Naive B cell (primary cell): ENCODE results near the gene MYH14. TPM values are rescaled to one million over a fixed set of nuclear protein-coding genes. Genes with fewer than 3 reads are reported as not detected.
"Not testable (repeated sequence)": the region's sequence is repeated elsewhere in the genome, so short reads cannot be mapped to it uniquely, and the experiment has no call there.

Experiments
- ATAC-seq, 2 donors: fragments of 150-1000 bp; cut with Tn5 transposase; 2 replicates each; pipeline ENCODE4 v1.10.0; 2021; ENCODE audit warnings: low read depth in 2 of 2, mild to moderate bottlenecking in 2 of 2, moderate library complexity in 2 of 2
- DNase-seq: peaks from one replicate; pipeline ENCODE4 v3.0.0; 2022
- H3K27ac Mint-ChIP-seq, 6 donors: one replicate each; pipeline ENCODE4 v1.8.0; 2020 to 2022; ENCODE audit warnings: mild to moderate bottlenecking in 6 of 6, mixed read lengths in 6 of 6, moderate library complexity in 5 of 6, inconsistent platforms in 2 of 6
- H3K27me3 Mint-ChIP-seq, 3 donors: one replicate each; pipeline ENCODE4 v1.8.0; 2021 to 2022; ENCODE audit warnings: mixed read lengths in 3 of 3, mild to moderate bottlenecking in 1 of 3
- H3K36me3 Mint-ChIP-seq, 2 donors: one replicate each; pipeline ENCODE4 v1.8.0; 2020 to 2022; ENCODE audit warnings: mixed read lengths in 2 of 2, inconsistent platforms in 1 of 2, mild to moderate bottlenecking in 1 of 2
- H3K4me1 Mint-ChIP-seq, 3 donors: one replicate each; pipeline ENCODE4 v1.8.0; 2020 to 2022; ENCODE audit warnings: mixed read lengths in 3 of 3, inconsistent platforms in 1 of 3, mild to moderate bottlenecking in 1 of 3, moderate library complexity in 1 of 3
- H3K4me3 Mint-ChIP-seq, 8 donors: one replicate each; pipeline ENCODE4 v1.8.0; 2020 to 2022; ENCODE audit warnings: mild to moderate bottlenecking in 8 of 8, mixed read lengths in 8 of 8, moderate library complexity in 8 of 8, inconsistent platforms in 2 of 8
- H3K9me3 Mint-ChIP-seq, 7 donors: one replicate each; pipeline ENCODE4 v1.8.0; 2020 to 2022; ENCODE audit warnings: mixed read lengths in 7 of 7, mild to moderate bottlenecking in 5 of 7, inconsistent platforms in 2 of 7, moderate library complexity in 1 of 7
- polyA plus RNA-seq, 6 donors: library from polyadenylated mRNA; unstranded; fragments of 300-500 nt; fragmentation: Illumina TruSeq; gene quantifications; one replicate each; pipeline ENCODE4 v1.2.3, GENCODE V29; 2021; ENCODE audit warnings: low read depth in 6 of 6

MYH14 gene
- polyA plus RNA-seq, 6 donors from 2014 or later: not detected

DNA sequence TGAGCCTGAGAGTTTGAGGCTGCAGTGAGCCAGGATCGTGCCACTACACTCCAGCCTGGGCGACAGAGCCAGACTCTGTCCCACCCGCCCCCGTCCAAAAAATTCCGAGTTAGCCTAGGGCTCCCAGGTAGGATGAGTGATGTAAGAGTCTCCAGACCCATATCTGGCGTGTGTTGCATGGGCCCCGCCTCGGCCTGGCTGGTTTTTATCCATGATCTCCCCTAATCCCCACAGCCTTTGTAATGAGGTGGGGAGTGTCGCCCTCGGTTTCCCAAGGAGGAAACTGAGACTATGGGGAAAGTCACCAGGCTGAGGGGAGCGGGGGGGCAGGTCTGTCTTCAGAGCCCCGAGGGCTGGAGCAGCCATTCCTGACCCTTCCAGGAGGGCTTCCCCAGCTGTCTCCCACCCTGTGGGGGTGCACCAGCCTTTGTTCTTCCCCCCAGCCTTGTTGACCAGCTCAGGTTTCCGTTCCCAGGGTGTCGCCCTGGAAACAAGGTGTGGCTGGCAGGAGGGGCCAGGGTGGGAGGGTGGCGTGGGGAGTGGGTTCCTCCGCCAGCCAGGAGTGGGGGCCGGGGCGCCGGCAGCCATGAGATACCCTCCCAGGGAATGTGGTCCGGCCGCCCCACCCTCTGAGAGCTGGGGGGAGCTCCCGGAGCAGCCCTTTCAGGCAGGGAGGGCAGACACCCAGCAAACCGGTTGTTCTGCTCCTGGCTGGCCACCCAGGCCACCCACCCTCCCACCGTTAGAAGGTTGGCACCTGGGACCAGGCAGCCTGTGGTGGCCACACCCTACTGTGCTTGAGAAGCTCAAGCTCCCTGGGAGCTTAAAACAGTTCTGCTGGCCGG is 11.5 kb downstream of the MYH14 start:
- peaks cover 9 to 30% (median 16%) of the 10 kb centered on the region in 3 donors for H3K27me3 Mint-ChIP-seq
- H3K27ac Mint-ChIP-seq: no peak overlapping the region
- peaks cover 0 to 7% of the 10 kb centered on the region in 2 donors for H3K36me3 Mint-ChIP-seq
- no peak for ATAC-seq
- no peak overlapping the region for H3K4me3 Mint-ChIP-seq
- no peak for DNase-seq
- no peaks in the 10 kb centered on the region for H3K4me1 Mint-ChIP-seq
- H3K9me3 Mint-ChIP-seq: peaks cover 0 to 26% (median 12%) of the 10 kb centered on the region in 7 donors

- DNase-seq (no peak), ATAC-seq (no peak)
- H3K4me3 Mint-ChIP-seq: no peak overlapping the region
- H3K4me1 Mint-ChIP-seq: no peaks in the 10 kb centered on the region
- peaks cover 0 to 7% of the 10 kb centered on the region in 2 donors for H3K36me3 Mint-ChIP-seq
- H3K27me3 Mint-ChIP-seq: peaks cover 9 to 30% (median 16%) of the 10 kb centered on the region in 3 donors
- peaks cover 0 to 22% (median 10%) of the 10 kb centered on the region in 7 donors for H3K9me3 Mint-ChIP-seq
- H3K27ac Mint-ChIP-seq: no peak overlapping the region
Measured at GRCh38 chr19:50215820-50216219, 12.4 kb downstream of the MYH14 start.

- ATAC-seq: no peak
- Mint-ChIP-seq H3K36me3 (no peaks in the 10 kb centered on the region), H3K27ac (peak overlapping the region in 1 of 6 donors; percentile 11), H3K4me1 (no peaks in the 10 kb centered on the region), H3K27me3 (peaks cover 21 to 34% (median 30%) of the 10 kb centered on the region in 3 donors), H3K4me3 (peak overlapping the region in 1 of 8 donors; percentile 29), H3K9me3 (peaks cover 0 to 15% (median 5%) of the 10 kb centered on the region in 7 donors)
- DNase-seq: no peak
Measured at GRCh38 chr19:50221087-50221486, 17.7 kb downstream of the MYH14 start.

DNA sequence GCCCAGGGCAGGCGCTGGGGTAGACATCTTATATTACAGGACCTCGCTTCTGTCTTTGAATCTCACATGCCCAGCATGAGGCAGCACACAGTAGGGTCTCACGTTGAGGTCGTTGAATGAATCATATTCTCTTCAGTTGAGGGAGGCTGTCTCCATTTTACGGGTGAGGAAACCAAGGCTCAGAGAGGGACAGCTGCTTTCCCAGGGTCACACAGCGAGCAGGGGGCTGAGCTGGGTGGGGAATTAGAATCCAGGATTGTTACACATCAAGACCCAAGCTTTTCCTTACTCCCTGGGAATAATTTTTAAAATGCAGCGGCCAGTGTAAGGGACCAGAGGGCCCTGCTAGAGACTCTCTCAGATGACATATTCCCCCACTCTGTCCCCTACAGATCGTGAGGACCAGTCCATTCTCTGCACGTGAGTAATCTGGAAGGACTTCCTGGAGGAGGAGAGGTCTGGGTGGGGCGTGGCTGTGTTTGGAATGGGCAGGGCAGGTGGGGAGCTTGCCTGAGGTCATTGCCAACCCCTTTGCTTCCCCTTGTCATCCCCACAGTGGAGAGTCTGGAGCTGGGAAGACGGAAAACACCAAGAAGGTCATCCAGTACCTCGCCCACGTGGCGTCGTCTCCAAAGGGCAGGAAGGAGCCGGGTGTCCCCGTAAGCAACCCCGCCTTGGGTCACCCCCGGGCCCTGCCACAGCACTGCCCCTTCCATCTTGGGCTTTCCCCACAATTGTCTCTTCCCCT is 19.4 kb downstream of the MYH14 start:
- Mint-ChIP-seq H3K4me1 (no peaks in the 10 kb centered on the region), H3K9me3 (peaks cover 0 to 15% (median 5%) of the 10 kb centered on the region in 7 donors), H3K4me3 (no peak overlapping the region), H3K27ac (no peak overlapping the region), H3K36me3 (no peaks in the 10 kb centered on the region), H3K27me3 (peaks cover 15 to 23% (median 21%) of the 10 kb centered on the region in 3 donors)
- ATAC-seq (no peak), DNase-seq (no peak)

- H3K27me3 Mint-ChIP-seq: peaks cover 15 to 25% (median 24%) of the 10 kb centered on the region in 3 donors
- H3K36me3 Mint-ChIP-seq: no peaks in the 10 kb centered on the region
- no peak overlapping the region for H3K27ac Mint-ChIP-seq
- H3K4me1 Mint-ChIP-seq: no peaks in the 10 kb centered on the region
- no peak overlapping the region for H3K4me3 Mint-ChIP-seq
- DNase-seq (no peak), ATAC-seq (no peak)
- H3K9me3 Mint-ChIP-seq: peaks cover 0 to 15% (median 5%) of the 10 kb centered on the region in 7 donors
Measured at GRCh38 chr19:50223439-50223716, 20.0 kb downstream of the MYH14 start.

- Mint-ChIP-seq H3K27me3 (peaks cover 11 to 42% (median 37%) of the 10 kb centered on the region in 3 donors), H3K4me3 (no peak overlapping the region), H3K9me3 (peaks cover 0 to 15% (median 5%) of the 10 kb centered on the region in 7 donors), H3K36me3 (no peaks in the 10 kb centered on the region), H3K4me1 (no peaks in the 10 kb centered on the region), H3K27ac (peak overlapping the region in 2 of 6 donors; percentile 3 to 70)
- DNase-seq (no peak), ATAC-seq (no peak)
Measured at GRCh38 chr19:50224986-50225747, 21.7 kb downstream of the MYH14 start.

DNA sequence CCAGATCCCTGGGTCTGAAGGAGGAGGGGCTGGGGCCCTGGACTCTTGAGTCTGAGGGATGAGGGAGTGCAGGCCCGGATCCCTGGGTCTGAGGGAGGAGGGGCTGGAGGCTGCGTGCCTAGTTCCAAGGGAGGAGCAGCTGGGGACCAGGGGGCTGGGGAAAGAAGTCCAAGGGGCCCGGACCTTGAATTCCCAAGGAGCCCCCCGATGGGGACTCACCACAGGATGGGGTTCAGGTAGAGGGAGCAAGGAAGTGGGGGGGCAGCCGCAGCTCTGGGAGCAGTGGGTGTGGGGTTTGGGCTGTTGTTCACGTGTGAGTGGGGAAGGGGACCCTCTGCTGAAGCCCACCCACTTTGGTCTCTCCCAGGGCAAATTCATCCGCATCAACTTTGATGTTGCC is 23.1 kb downstream of the MYH14 start:
- peaks cover 12 to 48% (median 36%) of the 10 kb centered on the region in 3 donors for H3K27me3 Mint-ChIP-seq
- H3K9me3 Mint-ChIP-seq: peaks cover 0 to 15% (median 5%) of the 10 kb centered on the region in 7 donors
- no peak for ATAC-seq
- no peaks in the 10 kb centered on the region for H3K36me3 Mint-ChIP-seq
- H3K4me1 Mint-ChIP-seq: no peaks in the 10 kb centered on the region
- H3K27ac Mint-ChIP-seq: no peak overlapping the region
- no peak for DNase-seq
- H3K4me3 Mint-ChIP-seq: no peak overlapping the region

DNA sequence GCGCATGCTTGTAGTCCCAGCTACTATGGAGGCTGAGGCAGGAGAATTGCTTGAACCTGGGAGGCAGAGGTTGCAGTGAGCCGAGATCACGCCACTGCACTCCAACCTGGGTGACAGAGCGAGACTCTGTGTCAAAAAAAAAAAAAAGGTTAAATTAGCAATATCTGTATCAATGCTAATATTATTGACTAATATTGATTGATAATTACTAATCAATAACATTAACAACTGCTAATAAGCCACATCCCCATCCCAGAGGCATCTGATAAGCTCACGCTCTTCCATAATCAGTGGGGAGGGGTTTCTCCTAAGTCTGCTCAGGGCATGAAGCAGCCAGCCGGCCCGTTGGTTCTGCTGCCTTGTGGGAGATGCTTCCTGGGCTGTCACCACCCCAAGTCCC is 24.7 kb downstream of the MYH14 start:
- ATAC-seq, H3K36me3 Mint-ChIP-seq, H3K4me3 Mint-ChIP-seq, H3K4me1 Mint-ChIP-seq, H3K27ac Mint-ChIP-seq, DNase-seq: not testable (repeated sequence)
- peaks cover 0 to 15% (median 5%) of the 10 kb centered on the region in 7 donors for H3K9me3 Mint-ChIP-seq
- peaks cover 4 to 34% (median 26%) of the 10 kb centered on the region in 3 donors for H3K27me3 Mint-ChIP-seq

GRCh38 chr19:50230379-50231351 is 27.2 kb downstream of the MYH14 start:
- Mint-ChIP-seq H3K4me1 (no peaks in the 10 kb centered on the region), H3K27ac (peak overlapping the region in 1 of 6 donors; percentile 64), H3K4me3 (no peak overlapping the region), H3K27me3 (peaks cover 8 to 29% (median 14%) of the 10 kb centered on the region in 3 donors), H3K36me3 (no peaks in the 10 kb centered on the region), H3K9me3 (peaks cover 0 to 1% (median 0%) of the 10 kb centered on the region in 7 donors)
- DNase-seq: no peak
- ATAC-seq: no peak

GRCh38 chr19:50231417-50231816 is 28.0 kb downstream of the MYH14 start:
- not testable (repeated sequence) for H3K27ac Mint-ChIP-seq, H3K36me3 Mint-ChIP-seq, H3K4me1 Mint-ChIP-seq

DNA sequence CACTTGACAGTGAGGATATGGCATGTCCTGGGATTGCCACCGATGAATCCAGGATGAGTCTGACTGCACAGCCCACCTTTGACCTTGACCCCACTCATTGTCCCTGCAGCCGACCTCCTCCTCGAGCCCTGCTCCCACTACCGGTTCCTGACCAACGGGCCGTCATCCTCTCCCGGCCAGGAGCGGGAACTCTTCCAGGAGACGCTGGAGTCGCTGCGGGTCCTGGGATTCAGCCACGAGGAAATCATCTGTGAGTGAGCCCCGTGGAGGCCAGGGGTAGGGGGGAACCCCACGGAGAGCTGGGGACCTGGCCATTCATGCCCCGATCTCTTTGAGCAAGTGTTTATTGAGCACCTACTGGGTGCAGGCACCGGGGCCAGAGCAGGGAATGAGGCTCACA is 28.4 kb downstream of the MYH14 start:
- no peaks in the 10 kb centered on the region for H3K4me1 Mint-ChIP-seq
- peaks cover 0 to 1% (median 0%) of the 10 kb centered on the region in 7 donors for H3K9me3 Mint-ChIP-seq
- peak overlapping the region in 1 of 8 donors; percentile 5 for H3K4me3 Mint-ChIP-seq
- ATAC-seq: no peak
- no peak for DNase-seq
- peaks cover 9 to 29% (median 14%) of the 10 kb centered on the region in 3 donors for H3K27me3 Mint-ChIP-seq
- no peak overlapping the region for H3K27ac Mint-ChIP-seq
- H3K36me3 Mint-ChIP-seq: no peaks in the 10 kb centered on the region

More at GRCh38 chr19:50231417-50231816, 28.0 kb downstream of the MYH14 start:
- H3K9me3 Mint-ChIP-seq, ATAC-seq, H3K4me3 Mint-ChIP-seq, DNase-seq: not testable (repeated sequence)
- H3K27me3 Mint-ChIP-seq: peaks cover 8 to 29% (median 14%) of the 10 kb centered on the region in 3 donors

GRCh38 chr19:50232600-50232999 is 29.2 kb downstream of the MYH14 start:
- no peak for DNase-seq
- Mint-ChIP-seq H3K27me3 (peaks cover 14 to 29% (median 14%) of the 10 kb centered on the region in 3 donors), H3K36me3 (no peaks in the 10 kb centered on the region), H3K27ac (no peak overlapping the region), H3K4me3 (no peak overlapping the region), H3K4me1 (no peaks in the 10 kb centered on the region), H3K9me3 (peaks cover 0 to 1% (median 0%) of the 10 kb centered on the region in 7 donors)
- no peak for ATAC-seq
